M059J (cell line): ENCODE data around the gene SMIM12. TPM values are rescaled to one million over a fixed set of nuclear protein-coding genes. Genes with fewer than 3 reads are reported as not detected.
"Not testable (repeated sequence)": the region's sequence is repeated elsewhere in the genome, so short reads cannot be mapped to it uniquely, and the experiment has no call there.

Experiments used
- DNase-seq: peaks from one replicate; pipeline ENCODE4 v3.0.0-alpha.2; 2012; ENCODE audit warnings: low read depth
- total RNA-seq: library from RNA; depleted of rRNA; stranded (reverse); fragments of >200 nt; shearing (Covaris generic); gene quantifications from 2 replicates; pipeline ENCODE4 v1.2.3, GENCODE V29; 2014

The SMIM12 gene
- total RNA-seq, 1 experiment from 2014 or later = 44.9 TPM

GRCh38 chr1:34844252-34844634 lies 15.3 kb downstream of the SMIM12 start:
- DNase-seq = peak; percentile 87

- DNase-seq = no peak
Measured at GRCh38 chr1:34843392-34844251, 15.9 kb downstream of the SMIM12 start.

GRCh38 chr1:34842952-34843371 lies 16.6 kb downstream of the SMIM12 start:
- DNase-seq = no peak

- DNase-seq = no peak
Measured at GRCh38 chr1:34842073-34842472, 17.5 kb downstream of the SMIM12 start.

- no peak for DNase-seq
Measured at GRCh38 chr1:34840426-34840825, 19.1 kb downstream of the SMIM12 start.

GRCh38 chr1:34839526-34840305 lies 19.8 kb downstream of the SMIM12 start:
- DNase-seq = no peak

GRCh38 chr1:34833711-34834110 lies 25.8 kb downstream of the SMIM12 start:
- no peak for DNase-seq

GRCh38 chr1:34831721-34832246 lies 27.8 kb downstream of the SMIM12 start:
- DNase-seq = no peak

GRCh38 chr1:34829250-34829649 lies 30.3 kb downstream of the SMIM12 start:
- DNase-seq = no peak

- DNase-seq = no peak
Measured at GRCh38 chr1:34828611-34829010, 30.9 kb downstream of the SMIM12 start.

- DNase-seq = no peak
Measured at GRCh38 chr1:34827341-34827941, 32.1 kb downstream of the SMIM12 start.

GRCh38 chr1:34825455-34826091 lies 34.0 kb downstream of the SMIM12 start:
- DNase-seq = no peak

GRCh38 chr1:34824817-34825454 lies 34.6 kb downstream of the SMIM12 start:
- no peak for DNase-seq

- DNase-seq = no peak
Measured at GRCh38 chr1:34822202-34822601, 37.3 kb downstream of the SMIM12 start.

- DNase-seq = not testable (repeated sequence)
Measured at GRCh38 chr1:34818862-34819261, 40.7 kb downstream of the SMIM12 start.

- no peak for DNase-seq
Measured at GRCh38 chr1:34816778-34817177, 42.8 kb downstream of the SMIM12 start.

- no peak for DNase-seq
Measured at GRCh38 chr1:34816332-34816731, 43.2 kb downstream of the SMIM12 start.

- DNase-seq = not testable (repeated sequence)
Measured at GRCh38 chr1:34810781-34811180, 48.8 kb downstream of the SMIM12 start.

GRCh38 chr1:34808051-34808810 lies 51.3 kb downstream of the SMIM12 start:
- DNase-seq = peak; percentile 26

- peak; percentile 53 for DNase-seq
Measured at GRCh38 chr1:34806396-34806795, 53.2 kb downstream of the SMIM12 start.
